Activated naive CD8-positive, alpha-beta T cell (primary cell): ENCODE measurements around the gene ARRB2.

Experiments
- H3K27ac Mint-ChIP-seq: one replicate; pipeline ENCODE4 v1.8.0; 2021; ENCODE audit warnings: mixed read lengths
- H3K27me3 Mint-ChIP-seq: one replicate; pipeline ENCODE4 v1.8.0; 2021; ENCODE audit warnings: mixed read lengths
- H3K36me3 Mint-ChIP-seq: one replicate; pipeline ENCODE4 v1.8.0; 2021; ENCODE audit warnings: mixed read lengths
- H3K4me1 Mint-ChIP-seq: one replicate; pipeline ENCODE4 v1.8.0; 2021; ENCODE audit warnings: low read depth, mixed read lengths
- H3K4me3 Mint-ChIP-seq: one replicate; pipeline ENCODE4 v1.8.0; 2021; ENCODE audit warnings: mild to moderate bottlenecking, mixed read lengths
- H3K9me3 Mint-ChIP-seq: one replicate; pipeline ENCODE4 v1.8.0; 2021; ENCODE audit warnings: low read depth, mixed read lengths

Gene ARRB2

DNA sequence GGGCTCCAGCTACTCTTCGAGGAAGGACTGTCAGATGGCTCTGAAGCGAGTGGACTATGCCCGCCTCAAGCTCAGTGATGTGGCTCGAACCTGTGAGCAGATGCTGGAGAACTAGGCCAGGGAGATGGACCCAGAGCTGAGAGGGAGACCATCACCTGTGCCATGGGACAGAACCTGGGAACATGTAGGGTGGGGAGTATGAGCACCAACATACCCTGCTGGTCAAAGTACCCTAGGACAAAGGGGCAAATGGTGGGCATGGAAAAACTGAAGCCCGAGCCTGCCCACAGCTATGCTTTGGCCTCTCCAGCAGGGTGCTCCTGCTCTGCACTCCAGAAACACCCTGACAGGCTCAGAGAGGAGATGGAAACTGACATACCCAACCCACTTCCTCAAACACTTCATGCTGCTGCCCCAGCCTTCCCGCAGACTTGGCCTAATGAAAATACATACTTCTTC, 22.7 kb downstream of the ARRB2 start:
- no peaks in the 10 kb centered on the region for H3K27me3 Mint-ChIP-seq
- no peaks in the 10 kb centered on the region for H3K9me3 Mint-ChIP-seq
- H3K4me3 Mint-ChIP-seq: peak overlapping the region; percentile 51
- peaks cover 28% of the 10 kb centered on the region for H3K4me1 Mint-ChIP-seq
- H3K36me3 Mint-ChIP-seq: no peaks in the 10 kb centered on the region
- peak overlapping the region; percentile 75 for H3K27ac Mint-ChIP-seq

GRCh38 chr17:4734857-4735475, 24.5 kb downstream of the ARRB2 start:
- Mint-ChIP-seq H3K4me1 (peaks cover 36% of the 10 kb centered on the region), H3K9me3 (no peaks in the 10 kb centered on the region), H3K4me3 (no peak overlapping the region), H3K36me3 (no peaks in the 10 kb centered on the region), H3K27ac (no peak overlapping the region), H3K27me3 (no peaks in the 10 kb centered on the region)

DNA sequence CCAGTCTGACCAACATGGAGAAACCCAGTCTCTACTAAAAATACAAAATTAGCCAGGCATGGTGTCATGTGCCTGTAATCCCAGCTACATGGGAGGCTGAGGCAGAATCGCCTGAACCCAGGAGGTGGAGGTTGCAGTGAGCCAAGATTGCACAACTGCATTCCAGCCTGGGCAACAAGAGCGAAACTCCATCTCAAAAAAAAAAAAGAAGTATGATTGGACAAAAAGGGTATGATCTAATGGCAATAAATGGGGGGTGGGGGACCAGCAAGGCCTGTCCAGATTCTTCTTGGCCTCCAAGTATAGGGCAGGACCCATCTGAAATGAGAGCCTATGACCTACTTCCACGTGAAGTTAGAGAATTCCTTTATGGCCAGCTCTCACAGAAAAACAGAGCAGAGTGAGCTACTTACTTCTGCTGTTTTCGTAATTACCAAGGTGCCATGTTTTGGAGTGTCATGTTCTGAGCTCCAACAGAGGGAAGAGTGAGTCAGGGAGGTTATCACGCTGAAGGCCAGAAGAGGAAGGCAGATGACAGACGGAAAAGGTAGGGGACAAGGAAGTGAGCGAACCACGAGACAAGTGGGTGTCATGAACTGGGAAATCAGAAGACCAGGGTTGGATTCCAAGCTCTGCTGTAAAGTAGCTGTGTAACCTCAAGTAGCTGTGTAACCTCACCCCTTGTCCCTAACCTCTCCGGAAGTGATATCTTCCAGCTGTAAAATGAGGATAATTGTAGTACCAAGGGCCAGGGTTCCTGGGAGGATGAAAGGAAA, 25.6 kb downstream of the ARRB2 start:
- H3K27me3 Mint-ChIP-seq: no peaks in the 10 kb centered on the region
- H3K9me3 Mint-ChIP-seq: no peaks in the 10 kb centered on the region
- H3K27ac Mint-ChIP-seq: no peak overlapping the region
- no peak overlapping the region for H3K4me3 Mint-ChIP-seq
- peaks cover 34% of the 10 kb centered on the region for H3K4me1 Mint-ChIP-seq
- H3K36me3 Mint-ChIP-seq: no peaks in the 10 kb centered on the region

DNA sequence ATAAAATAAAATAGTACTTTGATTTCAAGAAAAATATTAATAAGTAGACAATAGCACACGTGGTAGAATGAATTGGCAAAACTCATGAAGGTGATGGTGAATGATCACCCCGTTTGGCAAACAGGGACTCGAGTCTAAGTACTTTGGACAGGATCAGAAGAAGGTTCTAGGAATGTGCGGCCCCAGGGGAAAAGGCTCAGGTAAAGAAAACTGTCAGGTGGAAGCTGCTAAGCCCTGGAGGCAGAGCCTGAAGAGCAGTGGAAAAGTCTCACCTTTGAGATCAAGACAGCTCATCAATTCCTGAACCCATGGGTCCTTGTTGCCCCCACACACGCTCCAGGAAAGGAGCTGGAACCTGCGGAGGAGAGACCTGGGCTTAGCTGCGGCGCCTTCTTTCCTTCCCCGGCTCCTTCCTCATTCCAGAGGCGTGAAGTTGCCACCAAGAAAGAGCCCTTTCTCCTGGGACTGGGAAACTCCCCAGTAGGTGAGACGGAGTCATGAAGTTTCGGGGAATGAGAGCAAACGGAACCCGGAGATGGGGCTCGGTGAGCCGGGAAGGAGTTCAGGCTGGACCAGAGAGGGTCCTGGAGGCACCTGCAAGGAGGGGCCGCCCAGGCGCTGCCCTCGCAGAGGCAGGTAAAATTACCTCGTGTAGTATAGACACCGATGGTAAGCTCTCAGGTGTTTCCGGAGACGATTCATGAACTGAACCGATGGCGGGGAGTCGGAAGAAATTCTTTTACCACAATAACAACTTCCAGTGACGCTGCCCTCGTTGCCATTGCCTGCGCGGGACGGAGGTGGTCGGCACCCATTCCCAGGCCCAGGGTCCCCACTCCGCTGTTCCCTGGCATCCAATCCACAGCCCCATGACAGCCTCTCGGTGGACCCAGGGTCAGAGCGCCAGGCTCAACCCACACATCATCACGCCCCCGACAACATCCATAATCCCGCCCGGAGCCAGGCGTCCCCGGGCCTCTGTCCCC, 28.0 kb downstream of the ARRB2 start:
- Mint-ChIP-seq H3K27ac (peak overlapping the region; percentile 41), H3K4me3 (peak overlapping the region; percentile 82), H3K9me3 (no peaks in the 10 kb centered on the region), H3K36me3 (no peaks in the 10 kb centered on the region), H3K27me3 (no peaks in the 10 kb centered on the region), H3K4me1 (peaks cover 22% of the 10 kb centered on the region)

DNA sequence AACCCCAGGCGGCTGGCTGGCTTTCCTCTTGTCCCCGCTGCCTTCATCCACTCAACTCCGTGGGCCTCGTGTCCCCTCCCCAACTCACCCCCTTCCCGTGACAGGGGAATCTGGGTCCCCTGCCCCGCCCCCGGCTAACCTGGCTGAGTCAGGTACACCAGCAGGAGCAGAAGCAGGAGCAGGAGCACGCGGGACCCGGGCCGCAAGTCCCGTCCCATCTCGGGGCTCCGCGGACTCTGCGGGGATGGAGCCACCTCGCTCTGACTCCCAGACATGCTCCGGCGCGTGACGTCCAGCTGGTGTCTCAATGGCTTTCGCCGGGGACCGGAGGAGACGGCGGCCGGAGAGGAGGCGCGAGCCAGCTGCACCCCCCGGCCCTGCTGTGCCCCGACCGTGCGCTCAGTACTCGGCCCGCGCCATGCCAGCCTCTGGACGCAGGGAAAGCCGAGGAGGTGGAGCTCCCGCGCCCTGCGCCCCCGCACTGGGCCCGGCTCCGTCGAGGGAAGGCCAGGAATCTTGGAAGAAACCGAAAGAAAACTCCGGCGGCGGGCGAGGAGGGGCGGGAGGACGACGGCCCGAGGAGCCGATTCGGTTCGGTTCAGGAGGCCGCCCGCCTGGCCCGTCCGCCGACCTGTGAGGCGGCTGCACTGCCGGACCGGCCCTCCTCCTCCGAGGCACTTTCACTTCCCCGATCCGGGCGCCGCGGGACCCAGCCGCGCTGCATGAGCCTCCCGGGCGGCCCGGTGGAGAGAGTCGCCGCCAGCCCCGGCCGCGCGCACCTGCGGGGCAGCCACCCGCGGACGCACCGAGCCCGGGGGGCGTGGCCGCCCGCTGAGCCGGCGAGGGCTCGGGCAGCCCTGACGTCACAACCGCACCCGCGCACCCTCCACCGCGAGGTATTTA, 28.9 kb downstream of the ARRB2 start, which contains the start of the genes CXCL16 and ZMYND15:
CXCL16 (minus strand) TSS at position 807 of the 903 bp plus-strand sequence; CDS start at position 218, 589 bp downstream.
ZMYND15 (plus strand) TSS at position 712 of the 903 bp plus-strand sequence. CDS start 716 bp downstream, outside the sequence.
- H3K27me3 Mint-ChIP-seq: no peaks in the 10 kb centered on the region
- H3K4me1 Mint-ChIP-seq: peaks cover 17% of the 10 kb centered on the region
- H3K36me3 Mint-ChIP-seq: no peaks in the 10 kb centered on the region
- H3K9me3 Mint-ChIP-seq: no peaks in the 10 kb centered on the region
- H3K27ac Mint-ChIP-seq: peak within 1 kb of the TSS; percentile 75
- H3K4me3 Mint-ChIP-seq: peak within 1 kb of the TSS; percentile 85

- Mint-ChIP-seq H3K27ac (peak overlapping the region; percentile 75), H3K9me3 (no peaks in the 10 kb centered on the region), H3K27me3 (no peaks in the 10 kb centered on the region), H3K4me1 (peaks cover 16% of the 10 kb centered on the region), H3K4me3 (peak overlapping the region; percentile 85), H3K36me3 (no peaks in the 10 kb centered on the region)
Observed at GRCh38 chr17:4740025-4740351, 29.6 kb downstream of the ARRB2 start.

GRCh38 chr17:4740584-4740983, 30.2 kb downstream of the ARRB2 start:
- Mint-ChIP-seq H3K36me3 (no peaks in the 10 kb centered on the region), H3K27ac (peak overlapping the region; percentile 75), H3K9me3 (no peaks in the 10 kb centered on the region), H3K4me1 (peaks cover 19% of the 10 kb centered on the region), H3K27me3 (no peaks in the 10 kb centered on the region), H3K4me3 (peak overlapping the region; percentile 85)

- peak overlapping the region; percentile 11 for H3K4me3 Mint-ChIP-seq
- no peak overlapping the region for H3K27ac Mint-ChIP-seq
- H3K27me3 Mint-ChIP-seq: no peaks in the 10 kb centered on the region
Observed at GRCh38 chr17:4741544-4741943, 31.1 kb downstream of the ARRB2 start.

DNA sequence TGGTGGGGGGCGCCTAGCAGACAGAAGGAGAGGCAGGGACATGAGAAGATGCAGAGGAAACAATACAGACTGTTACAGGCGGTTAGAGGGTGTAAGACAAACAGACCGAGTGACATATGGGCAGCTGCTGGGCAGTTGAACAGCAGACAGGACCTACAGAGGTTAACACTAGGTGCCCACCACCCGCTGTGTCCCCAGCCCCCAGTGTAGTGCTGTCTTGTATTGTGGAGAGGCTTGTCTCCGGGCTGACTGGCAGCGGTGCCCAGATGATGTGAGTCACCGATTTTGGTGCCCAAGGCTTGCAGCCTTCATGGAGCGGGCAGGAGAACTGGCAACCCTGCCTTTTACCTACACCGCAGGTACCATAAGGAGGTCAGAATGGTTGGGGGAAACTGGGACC, 31.7 kb downstream of the ARRB2 start:
- Mint-ChIP-seq H3K4me1 (peaks cover 21% of the 10 kb centered on the region), H3K27ac (no peak overlapping the region), H3K9me3 (no peaks in the 10 kb centered on the region), H3K27me3 (no peaks in the 10 kb centered on the region), H3K4me3 (peak overlapping the region; percentile 27), H3K36me3 (no peaks in the 10 kb centered on the region)

More at GRCh38 chr17:4741544-4741943, 31.1 kb downstream of the ARRB2 start:
- H3K36me3 Mint-ChIP-seq: no peaks in the 10 kb centered on the region
- no peaks in the 10 kb centered on the region for H3K9me3 Mint-ChIP-seq
- peaks cover 19% of the 10 kb centered on the region for H3K4me1 Mint-ChIP-seq

- Mint-ChIP-seq H3K4me1 (peaks cover 24% of the 10 kb centered on the region), H3K4me3 (no peak overlapping the region), H3K36me3 (no peaks in the 10 kb centered on the region), H3K27ac (no peak overlapping the region), H3K9me3 (no peaks in the 10 kb centered on the region), H3K27me3 (no peaks in the 10 kb centered on the region)
Observed at GRCh38 chr17:4742629-4743028, 32.2 kb downstream of the ARRB2 start.

- H3K9me3 Mint-ChIP-seq: no peaks in the 10 kb centered on the region
- peaks cover 28% of the 10 kb centered on the region for H3K4me1 Mint-ChIP-seq
- H3K4me3 Mint-ChIP-seq: no peak overlapping the region
- H3K27me3 Mint-ChIP-seq: no peaks in the 10 kb centered on the region
- H3K36me3 Mint-ChIP-seq: no peaks in the 10 kb centered on the region
- H3K27ac Mint-ChIP-seq: no peak overlapping the region
Observed at GRCh38 chr17:4743216-4743615, 32.8 kb downstream of the ARRB2 start.

- H3K27ac Mint-ChIP-seq: no peak overlapping the region
- no peaks in the 10 kb centered on the region for H3K27me3 Mint-ChIP-seq
- no peak overlapping the region for H3K4me3 Mint-ChIP-seq
- no peaks in the 10 kb centered on the region for H3K36me3 Mint-ChIP-seq
- peaks cover 29% of the 10 kb centered on the region for H3K4me1 Mint-ChIP-seq
- H3K9me3 Mint-ChIP-seq: no peaks in the 10 kb centered on the region
Observed at GRCh38 chr17:4743898-4744297, 33.5 kb downstream of the ARRB2 start.

- Mint-ChIP-seq H3K36me3 (no peaks in the 10 kb centered on the region), H3K4me3 (no peak overlapping the region), H3K27me3 (no peaks in the 10 kb centered on the region), H3K9me3 (no peaks in the 10 kb centered on the region), H3K27ac (no peak overlapping the region), H3K4me1 (peaks cover 26% of the 10 kb centered on the region)
Observed at GRCh38 chr17:4744999-4745969, 34.9 kb downstream of the ARRB2 start.
